Stimulated activated CD4-positive, alpha-beta T cell treated with anti-CD3 and anti-CD28 coated beads, TNF-alpha, amount 100 ng/mL, for 48 hours (primary cell): ENCODE results near the gene MRPL43.

ENCODE experiments used
- DNase-seq, 3 donors: peaks; one replicate each; pipeline ENCODE4 v3.0.0-alpha.2; 2020; ENCODE audit warnings: low read depth in 3 of 3

Gene MRPL43

DNA sequence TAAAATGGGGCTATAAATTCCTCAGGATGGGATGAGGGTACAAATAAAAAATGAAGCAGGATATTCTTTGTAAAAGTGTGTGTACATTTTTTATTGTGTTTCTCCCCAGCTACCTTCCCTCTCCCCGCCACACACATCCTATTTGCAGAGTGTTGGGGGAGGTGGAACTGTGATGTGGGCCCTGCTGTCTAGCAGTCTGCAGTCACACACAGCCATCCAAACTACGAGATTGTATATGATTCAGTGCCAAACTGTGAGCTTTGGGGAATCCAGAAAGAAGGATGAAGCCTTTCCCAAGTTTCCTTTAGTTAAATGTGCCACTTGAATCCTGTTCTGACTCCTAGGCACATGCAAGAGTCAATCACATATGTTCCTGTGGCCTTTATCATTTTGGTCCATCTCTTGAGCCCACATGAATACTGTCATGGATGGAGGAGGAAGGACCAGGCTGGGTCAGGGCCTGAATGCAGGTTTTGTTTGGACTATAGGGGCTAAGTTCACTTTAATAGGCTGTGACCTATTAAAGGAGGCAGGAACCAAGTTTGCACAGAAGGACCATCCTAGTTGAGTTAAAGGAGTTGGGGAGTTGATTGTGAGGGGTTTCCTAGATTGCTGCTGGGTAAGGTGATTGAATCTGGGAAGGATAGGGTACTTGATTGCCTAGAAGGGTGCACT is 19.1 kb downstream of the MRPL43 start:
- DNase-seq = no peak

DNA sequence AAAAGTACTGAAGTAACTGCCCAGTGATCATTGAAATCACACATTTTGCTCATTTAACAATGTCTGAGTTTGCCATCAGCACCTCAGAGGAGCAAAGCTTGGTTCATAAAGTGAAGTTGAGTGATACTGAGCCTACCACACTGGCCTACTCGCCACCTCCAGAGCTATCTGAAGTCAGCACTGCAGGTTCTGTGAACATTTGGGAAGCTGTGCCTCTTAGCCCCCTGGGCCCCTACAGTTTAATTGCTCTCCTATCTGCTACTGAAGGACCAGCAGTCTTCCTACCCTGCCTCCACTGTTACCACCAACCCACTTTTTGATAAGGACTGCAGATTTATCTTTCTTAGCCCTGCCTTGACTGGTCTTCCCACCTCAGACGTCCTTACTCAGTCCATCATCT is 20.0 kb downstream of the MRPL43 start:
- no peak for DNase-seq

DNA sequence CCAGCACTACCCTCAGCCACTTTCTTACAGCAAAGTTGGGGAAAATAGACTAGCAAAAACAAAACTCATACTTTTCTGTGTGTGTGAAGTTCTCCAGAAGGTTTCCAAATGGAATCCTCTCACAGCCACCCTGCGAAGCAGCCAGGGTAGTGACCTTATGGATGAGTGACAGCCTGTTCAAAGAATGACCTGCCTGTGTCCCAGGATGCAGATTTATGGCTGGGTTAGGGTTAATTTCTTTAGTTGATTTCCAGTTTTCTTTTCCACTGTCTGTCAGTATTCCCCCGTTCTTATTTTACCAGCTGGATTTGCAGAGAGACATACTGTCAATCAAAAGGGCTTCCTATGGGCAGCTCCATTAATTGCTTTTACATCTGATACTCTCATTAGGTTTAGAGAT is 20.4 kb downstream of the MRPL43 start:
- DNase-seq = no peak

DNA sequence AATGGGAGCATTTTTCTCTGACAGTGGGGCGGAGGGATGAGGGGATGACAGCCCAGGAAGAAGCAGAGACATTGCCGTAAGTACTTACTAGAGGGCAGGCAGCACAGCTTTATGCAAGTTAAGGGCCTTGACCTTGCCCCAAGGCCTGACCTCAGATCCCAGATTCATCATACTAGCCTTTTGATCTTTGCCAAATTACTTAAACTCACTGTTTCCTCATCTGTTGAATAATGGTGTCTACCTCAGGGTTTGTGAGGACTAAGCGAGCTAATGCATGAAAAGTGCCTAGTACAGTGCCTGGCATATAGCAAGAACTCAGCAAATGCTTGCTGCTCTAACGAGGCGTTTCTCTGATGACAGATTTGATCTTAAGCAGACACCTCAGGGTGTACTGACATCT is 21.5 kb downstream of the MRPL43 start:
- no peak for DNase-seq

DNA sequence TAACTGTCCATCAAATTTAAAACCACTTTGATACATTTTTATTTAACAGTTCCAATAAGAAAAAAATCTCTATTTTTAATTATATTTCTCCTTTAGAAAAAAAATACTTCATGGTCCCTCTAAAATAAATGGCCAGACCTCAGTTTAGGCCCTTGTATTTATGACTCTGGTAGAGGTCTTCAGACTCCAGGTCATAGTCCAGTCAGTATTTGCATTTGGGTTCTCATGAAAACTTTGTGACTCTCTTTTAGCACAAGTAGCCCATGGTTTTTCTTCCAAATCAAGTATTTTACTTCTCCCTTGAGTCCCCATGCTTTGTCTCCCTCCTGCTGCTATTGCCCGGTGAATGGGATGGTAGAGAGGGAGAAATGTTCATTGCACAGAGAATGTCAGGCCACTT is 23.5 kb downstream of the MRPL43 start:
- DNase-seq = no peak

DNA sequence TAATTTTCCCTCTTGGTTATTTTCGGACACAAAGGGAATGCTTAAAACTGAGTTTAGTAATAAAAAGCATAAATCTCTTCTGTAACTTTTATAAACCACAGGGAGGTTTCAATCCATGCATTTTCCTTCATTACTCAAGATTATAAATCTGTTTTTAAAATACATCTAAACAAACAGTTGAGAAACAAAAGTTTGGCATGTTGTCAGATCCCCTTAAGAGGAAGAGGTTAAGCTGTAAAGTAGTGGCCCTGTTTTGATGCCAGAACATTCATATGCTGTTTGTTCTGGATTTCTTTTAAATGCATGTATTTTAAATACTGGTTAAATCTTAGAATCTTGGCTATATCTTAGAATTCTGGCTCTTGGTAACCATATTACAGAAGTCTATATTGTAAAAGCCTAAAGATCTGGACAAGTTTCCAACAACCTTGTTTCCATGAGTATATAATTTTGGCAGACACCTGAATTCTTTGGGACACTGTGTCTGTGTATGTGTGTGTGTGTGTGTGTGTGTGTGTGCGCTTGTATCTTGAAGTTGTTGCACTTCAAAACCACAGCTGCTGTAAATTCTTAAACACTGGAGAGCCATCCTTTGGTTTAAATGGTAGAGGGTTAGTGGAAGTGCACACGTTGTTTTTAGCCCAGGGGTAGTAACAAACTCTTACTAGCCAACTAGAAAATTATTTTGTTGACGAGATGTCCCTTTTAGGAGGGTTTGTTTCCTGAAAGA is 24.8 kb downstream of the MRPL43 start:
- DNase-seq = no peak

DNA sequence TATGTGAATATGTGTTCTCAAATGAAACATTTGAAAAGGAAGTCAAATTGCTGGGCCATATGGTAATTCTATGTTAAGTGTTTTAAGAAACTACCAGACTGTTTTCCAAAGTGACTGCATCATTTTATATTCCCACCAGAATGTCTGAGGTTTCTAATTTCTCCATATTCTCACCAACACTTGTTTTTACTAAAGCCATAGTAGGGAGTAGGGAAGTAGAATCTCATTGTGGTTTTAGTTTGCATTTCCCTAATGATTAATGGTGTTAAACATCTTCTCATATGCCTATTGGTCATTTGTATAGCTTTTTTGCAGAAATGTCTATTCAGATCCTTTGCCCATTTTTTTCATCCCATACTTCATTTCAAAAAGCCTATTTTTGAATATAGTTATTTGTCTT is 27.0 kb downstream of the MRPL43 start:
- DNase-seq = no peak

DNA sequence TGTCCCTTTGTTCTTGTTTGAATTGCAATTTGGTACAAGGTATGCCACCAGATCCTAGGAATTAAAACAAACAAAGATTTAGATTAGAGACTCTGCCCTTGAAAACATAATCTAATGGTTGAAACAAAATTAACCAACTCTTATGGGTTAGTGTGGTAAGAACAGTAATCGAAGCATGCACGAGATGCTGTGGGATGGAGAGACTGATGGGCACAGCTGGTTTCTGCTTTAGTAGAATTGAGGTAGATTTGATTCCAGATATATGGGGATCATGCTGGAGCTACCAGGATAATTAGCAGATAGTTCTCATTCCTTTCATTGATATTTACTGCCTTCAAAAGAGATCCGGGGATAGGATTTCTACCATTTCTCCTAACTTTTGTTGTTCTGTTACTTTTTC is 38.4 kb downstream of the MRPL43 start:
- DNase-seq = no peak

DNA sequence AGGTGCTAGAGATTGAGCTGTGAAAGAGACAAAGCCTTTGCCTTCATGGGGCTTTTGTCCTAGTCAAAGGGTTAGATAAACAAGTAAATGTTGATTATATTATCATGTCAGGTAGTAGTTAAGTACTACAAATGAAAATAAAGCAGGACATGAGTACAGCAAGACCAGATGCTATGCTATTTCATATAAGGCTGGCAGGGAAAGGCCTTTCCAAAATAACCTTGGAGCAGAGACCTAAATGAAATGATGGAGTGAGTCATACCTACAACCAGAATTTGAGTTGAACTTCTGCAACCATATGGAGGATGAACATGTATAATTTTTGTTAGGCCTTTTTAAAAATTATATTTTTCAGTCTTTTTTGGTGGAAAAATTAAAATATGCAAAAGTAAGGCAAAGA is 41.5 kb downstream of the MRPL43 start:
- no peak for DNase-seq

DNA sequence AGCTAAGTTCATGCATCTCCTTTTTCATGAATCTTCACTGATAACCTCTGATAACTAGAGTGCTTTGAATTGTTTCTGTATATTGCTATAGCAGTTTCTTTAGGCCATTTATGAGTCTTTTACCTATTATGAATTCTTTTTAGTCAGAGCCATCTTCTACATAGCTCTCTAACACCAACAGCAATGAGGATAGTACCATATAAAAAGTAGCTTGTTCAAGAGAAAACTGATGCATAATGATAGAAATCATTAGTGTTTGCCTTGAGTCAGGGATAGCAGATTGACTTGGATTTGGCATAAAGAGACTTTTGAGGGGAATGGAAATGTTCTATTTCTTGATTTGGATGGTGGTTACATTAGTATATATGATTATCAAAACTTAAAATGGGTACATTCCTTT is 43.8 kb downstream of the MRPL43 start:
- no peak for DNase-seq

DNA sequence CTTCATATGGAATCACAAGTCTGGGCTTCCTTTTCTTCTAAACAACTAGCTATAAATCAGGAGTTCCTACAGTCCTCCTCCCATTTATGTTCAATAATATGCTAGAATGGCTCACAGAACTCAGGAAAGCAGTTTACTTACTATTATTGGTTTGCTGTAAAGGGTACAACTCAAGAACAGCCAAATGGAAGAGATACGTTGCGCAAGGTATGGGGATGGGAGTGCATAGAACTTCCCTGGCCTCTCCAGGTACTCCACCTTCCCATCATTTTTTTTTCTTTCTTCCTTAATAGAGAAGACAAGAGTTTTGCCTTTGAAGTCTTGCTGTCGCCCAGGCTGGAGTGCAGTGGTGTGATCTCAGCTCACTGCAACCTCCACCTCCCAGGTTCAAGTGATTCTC is 45.1 kb downstream of the MRPL43 start:
- DNase-seq = no peak

DNA sequence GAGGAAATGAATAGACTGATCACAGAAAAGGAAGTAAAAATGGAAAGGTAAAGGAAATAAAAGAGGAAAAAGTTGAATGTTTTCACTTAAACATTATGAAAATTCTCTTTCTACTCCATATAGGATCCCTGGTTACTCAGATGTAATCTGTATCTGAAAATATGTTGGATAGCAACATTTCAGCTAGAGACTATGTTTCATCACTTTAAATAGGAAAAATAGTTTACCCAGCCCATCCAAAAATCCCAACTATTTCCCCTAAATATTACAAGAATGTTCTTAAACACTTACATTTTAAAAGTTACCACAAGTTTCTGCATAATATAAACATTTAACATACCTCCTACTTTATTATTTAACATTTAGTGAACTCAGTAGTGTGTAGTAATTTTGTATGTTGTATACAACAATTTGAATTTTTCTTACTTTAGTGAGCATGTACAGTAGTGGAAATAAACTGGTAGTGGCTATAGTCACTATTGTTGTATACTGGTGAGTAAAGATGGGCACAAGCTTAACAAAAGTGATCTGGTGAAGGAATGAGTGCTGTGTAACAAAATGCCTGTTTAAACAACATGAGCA is 47.4 kb downstream of the MRPL43 start:
- DNase-seq = no peak
